ENCODE measurements around the gene B3GLCT. TPM values are rescaled to one million over a fixed set of nuclear protein-coding genes. Genes with fewer than 3 reads are reported as not detected.

B3GLCT gene
- total RNA-seq, 2 donors from 2014 or later, result 18.2 to 40.2 TPM

DNA sequence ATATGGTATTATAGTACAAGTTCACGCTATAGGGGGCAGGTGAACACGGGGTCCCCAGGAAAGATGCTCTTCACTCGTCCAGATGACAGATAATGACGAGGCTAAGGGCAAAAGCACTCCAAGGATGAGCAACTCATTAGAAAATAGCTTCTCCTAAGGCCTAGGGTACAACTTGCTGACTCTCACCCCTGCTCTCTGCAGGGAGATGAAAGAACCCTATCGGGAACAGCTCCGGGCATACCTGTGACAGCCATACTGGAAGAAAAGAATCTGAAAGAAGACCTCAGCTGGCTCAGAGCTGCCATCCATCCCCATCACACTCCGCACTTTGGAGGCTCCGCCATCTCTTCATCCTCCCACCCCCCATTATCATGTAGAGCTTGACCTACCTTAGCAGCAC lies 20.5 kb upstream of the B3GLCT start:
- Histone ChIP-seq H3K27me3 (no peaks in the 10 kb centered on the region), H3K9me3 (no peaks in the 10 kb centered on the region), H3K4me3 (no peak overlapping the region), H3K36me3 (no peaks in the 10 kb centered on the region), H3K4me1 (no peaks in the 10 kb centered on the region), H3K27ac (no peak overlapping the region)
- no peak for DNase-seq (ENCODE audit: low spot score)
- TF ChIP-seq, protein P1, sequence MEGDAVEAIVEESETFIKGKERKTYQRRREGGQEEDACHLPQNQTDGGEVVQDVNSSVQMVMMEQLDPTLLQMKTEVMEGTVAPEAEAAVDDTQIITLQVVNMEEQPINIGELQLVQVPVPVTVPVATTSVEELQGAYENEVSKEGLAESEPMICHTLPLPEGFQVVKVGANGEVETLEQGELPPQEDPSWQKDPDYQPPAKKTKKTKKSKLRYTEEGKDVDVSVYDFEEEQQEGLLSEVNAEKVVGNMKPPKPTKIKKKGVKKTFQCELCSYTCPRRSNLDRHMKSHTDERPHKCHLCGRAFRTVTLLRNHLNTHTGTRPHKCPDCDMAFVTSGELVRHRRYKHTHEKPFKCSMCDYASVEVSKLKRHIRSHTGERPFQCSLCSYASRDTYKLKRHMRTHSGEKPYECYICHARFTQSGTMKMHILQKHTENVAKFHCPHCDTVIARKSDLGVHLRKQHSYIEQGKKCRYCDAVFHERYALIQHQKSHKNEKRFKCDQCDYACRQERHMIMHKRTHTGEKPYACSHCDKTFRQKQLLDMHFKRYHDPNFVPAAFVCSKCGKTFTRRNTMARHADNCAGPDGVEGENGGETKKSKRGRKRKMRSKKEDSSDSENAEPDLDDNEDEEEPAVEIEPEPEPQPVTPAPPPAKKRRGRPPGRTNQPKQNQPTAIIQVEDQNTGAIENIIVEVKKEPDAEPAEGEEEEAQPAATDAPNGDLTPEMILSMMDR (IDR thresholded peaks at IDR 0.05), result no peak

DNA sequence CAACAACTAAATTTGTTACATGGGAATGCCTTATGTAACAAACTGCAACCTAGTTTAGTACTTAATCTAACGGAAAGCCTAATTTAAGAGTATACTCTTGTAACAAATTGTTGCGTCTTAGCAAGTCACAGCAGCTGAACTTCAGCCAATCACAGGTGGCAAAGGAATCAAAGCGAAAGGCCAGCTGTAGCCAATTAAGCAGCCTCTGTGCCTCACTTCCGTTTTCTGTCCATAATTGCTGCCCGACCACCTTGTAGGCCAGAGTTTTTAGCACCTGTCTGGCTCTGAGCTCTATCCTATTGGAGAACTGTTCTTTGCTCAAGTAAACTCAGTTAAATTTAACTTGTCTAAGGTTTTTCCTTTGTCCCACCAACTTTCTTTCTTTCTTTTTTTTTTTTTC lies 20.0 kb upstream of the B3GLCT start:
- Histone ChIP-seq H3K36me3 (no peaks in the 10 kb centered on the region), H3K4me1 (no peaks in the 10 kb centered on the region), H3K4me3 (no peak overlapping the region), H3K27me3 (no peaks in the 10 kb centered on the region), H3K27ac (no peak overlapping the region), H3K9me3 (no peaks in the 10 kb centered on the region)
- TF ChIP-seq, protein P1 (IDR thresholded peaks at IDR 0.05), result no peak
- DNase-seq (ENCODE audit: low spot score), result no peak

DNA sequence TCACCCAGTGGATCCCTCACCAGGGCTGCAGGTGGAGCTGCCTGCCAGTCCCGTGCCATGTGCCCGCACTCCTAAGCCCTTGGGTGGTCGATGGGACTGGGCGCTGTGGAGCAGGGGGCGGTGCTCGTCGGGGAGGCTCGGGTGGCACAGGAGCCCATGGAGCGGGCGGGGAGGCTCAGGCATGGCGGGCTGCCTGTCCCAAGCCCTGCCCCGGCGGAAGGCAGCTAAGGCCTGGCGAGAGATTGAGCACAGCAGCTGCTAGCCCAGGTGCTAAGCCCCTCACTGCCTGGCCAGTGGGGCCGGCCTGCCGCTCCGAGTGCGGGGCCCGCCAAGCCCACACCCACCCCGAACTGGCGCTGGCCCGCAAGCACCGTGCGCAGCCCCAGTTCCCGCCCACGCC lies 16.8 kb upstream of the B3GLCT start:
- Histone ChIP-seq H3K9me3 (no peaks in the 10 kb centered on the region), H3K27ac (no peak overlapping the region), H3K4me3 (no peak overlapping the region), H3K27me3 (no peaks in the 10 kb centered on the region), H3K36me3 (no peaks in the 10 kb centered on the region), H3K4me1 (no peaks in the 10 kb centered on the region)
- TF ChIP-seq, protein P1 (IDR thresholded peaks at IDR 0.05), result no peak
- DNase-seq (ENCODE audit: low spot score), result no peak

DNA sequence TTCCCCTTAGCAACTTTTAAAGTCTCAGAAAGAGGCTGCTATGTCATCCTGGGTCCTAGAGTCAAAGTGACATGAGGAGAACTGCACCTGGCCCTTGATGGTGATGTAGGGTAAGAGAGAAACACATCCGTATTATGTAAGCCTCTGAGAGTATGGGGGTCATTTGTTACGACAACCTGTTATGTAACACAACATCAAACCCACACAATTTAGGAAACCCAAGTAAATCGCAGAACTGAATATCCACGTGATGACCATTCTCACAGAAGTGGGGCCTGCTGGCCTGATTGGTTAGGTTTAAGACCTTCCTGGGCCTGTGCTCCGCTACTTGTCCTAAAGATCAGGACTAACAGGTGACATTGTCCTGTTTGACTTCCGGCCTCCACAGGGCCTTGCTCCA lies 15.3 kb upstream of the B3GLCT start:
- Histone ChIP-seq H3K27ac (no peak overlapping the region), H3K27me3 (no peaks in the 10 kb centered on the region), H3K4me1 (no peaks in the 10 kb centered on the region), H3K9me3 (no peaks in the 10 kb centered on the region), H3K4me3 (no peak overlapping the region), H3K36me3 (no peaks in the 10 kb centered on the region)
- DNase-seq (ENCODE audit: low spot score), result no peak
- TF ChIP-seq, protein P1 (IDR thresholded peaks at IDR 0.05), result no peak

DNA sequence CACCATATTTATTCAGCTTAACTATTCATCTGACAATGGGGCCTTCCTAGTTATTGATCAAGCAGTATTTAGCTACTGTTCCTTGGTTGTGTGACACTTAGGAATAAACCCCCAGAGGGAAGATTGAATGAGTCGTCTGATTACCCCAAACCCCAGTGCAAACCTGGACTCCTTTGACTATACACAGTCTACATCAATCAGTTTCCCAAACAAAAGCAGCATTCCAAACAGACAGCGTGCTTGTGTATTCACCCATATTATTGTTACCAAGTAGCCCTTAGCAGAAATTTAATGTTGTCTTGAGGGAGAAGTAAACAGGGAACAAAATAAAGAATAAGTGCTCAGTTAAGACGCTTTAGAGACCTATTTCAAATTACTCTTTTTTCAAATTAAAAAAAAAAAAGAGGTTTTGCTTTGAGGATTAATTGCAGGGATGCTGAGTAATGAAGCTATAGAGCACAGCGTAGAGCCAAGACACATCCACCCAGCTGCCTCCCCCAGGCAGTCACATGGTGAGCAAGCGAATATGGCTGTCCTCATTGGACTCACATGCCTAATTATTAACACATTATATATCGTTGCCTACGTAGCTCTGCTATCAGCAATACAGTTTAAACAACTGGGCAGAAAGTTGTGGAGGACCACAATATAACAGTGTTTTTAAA lies 14.7 kb upstream of the B3GLCT start:
- no peaks in the 10 kb centered on the region for H3K27me3 ChIP-seq
- H3K4me1 ChIP-seq, result no peaks in the 10 kb centered on the region
- H3K9me3 ChIP-seq, result no peaks in the 10 kb centered on the region
- no peak overlapping the region for H3K4me3 ChIP-seq
- no peak overlapping the region for H3K27ac ChIP-seq
- TF ChIP-seq, protein P1 (IDR thresholded peaks at IDR 0.05), result no peak
- no peak for DNase-seq (ENCODE audit: low spot score)
- H3K36me3 ChIP-seq, result no peaks in the 10 kb centered on the region

DNA sequence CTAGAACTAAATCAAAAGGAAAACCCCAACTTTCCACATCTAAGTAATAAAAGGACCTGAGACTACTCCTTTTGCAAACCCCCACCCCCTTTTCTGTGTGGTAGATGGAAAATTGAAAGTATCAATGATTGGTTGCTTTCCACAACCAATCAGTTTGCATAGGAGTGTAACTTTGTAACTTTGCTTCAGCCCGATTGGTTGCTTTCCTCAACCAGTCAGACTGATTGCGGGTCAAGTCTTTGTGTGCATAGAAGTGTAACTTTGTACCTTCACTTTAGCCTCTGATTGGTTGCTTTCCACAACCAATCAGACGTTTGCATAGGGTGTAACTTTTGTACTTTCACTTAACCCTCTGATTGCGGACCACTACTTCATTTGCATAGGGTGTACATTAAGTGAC lies 8.0 kb upstream of the B3GLCT start:
- no peaks in the 10 kb centered on the region for H3K4me1 ChIP-seq
- H3K27me3 ChIP-seq, result no peaks in the 10 kb centered on the region
- DNase-seq (ENCODE audit: low spot score), result no peak
- H3K27ac ChIP-seq, result no peak overlapping the region
- H3K4me3 ChIP-seq, result no peak overlapping the region
- no peaks in the 10 kb centered on the region for H3K36me3 ChIP-seq
- TF ChIP-seq, protein P1 (IDR thresholded peaks at IDR 0.05), result no peak
- H3K9me3 ChIP-seq, result no peaks in the 10 kb centered on the region

All from right atrium auricular region (tissue), 2 donors.